ENCODE data around the gene ABHD16B.
"Not testable (repeated sequence)": the region's sequence is repeated elsewhere in the genome, so short reads cannot be mapped to it uniquely, and the experiment has no call there.

The ABHD16B gene

GRCh38 chr20:63863798-63864544 lies 2.7 kb downstream of the ABHD16B start:
- no peak overlapping the region for H3K27ac ChIP-seq (ENCODE audit: low read length)
- peaks cover 11% of the 10 kb centered on the region for H3K36me3 ChIP-seq (ENCODE audit: control insufficient read depth, insufficient read depth, low read length)
- no peak for DNase-seq (ENCODE audit: low read depth, low spot score)
- H3K27me3 ChIP-seq (ENCODE audit: control insufficient read depth, insufficient read depth, low read length): no peaks in the 10 kb centered on the region
- H3K9me3 ChIP-seq (ENCODE audit: control insufficient read depth, insufficient read depth, low read length): no peaks in the 10 kb centered on the region
- peak overlapping the region; percentile 60; the same call in 1 of the 2 replicates for H3K4me3 ChIP-seq (ENCODE audit: low read length)
- no CpG with 5 or more reads among the region's 38 CpGs for WGBS (ENCODE audit: insufficient coverage, insufficient read length)
- H3K4me1 ChIP-seq (ENCODE audit: control insufficient read depth, insufficient read depth, low read length): peaks cover 8% of the 10 kb centered on the region

- H3K4me1 ChIP-seq (ENCODE audit: control insufficient read depth, insufficient read depth, low read length): peaks cover 4% of the 10 kb centered on the region
- no peak for DNase-seq (ENCODE audit: low read depth, low spot score)
- H3K4me3 ChIP-seq (ENCODE audit: low read length): peak overlapping the region; percentile 60; the same call in 1 of the 2 replicates
- WGBS (ENCODE audit: insufficient coverage, insufficient read length): no CpG with 5 or more reads among the region's 25 CpGs
- H3K27me3 ChIP-seq (ENCODE audit: control insufficient read depth, insufficient read depth, low read length): no peaks in the 10 kb centered on the region
- no peaks in the 10 kb centered on the region for H3K9me3 ChIP-seq (ENCODE audit: control insufficient read depth, insufficient read depth, low read length)
- H3K36me3 ChIP-seq (ENCODE audit: control insufficient read depth, insufficient read depth, low read length): peaks cover 16% of the 10 kb centered on the region
- H3K27ac ChIP-seq (ENCODE audit: low read length): no peak overlapping the region
Observed at GRCh38 chr20:63864545-63864977, 3.3 kb downstream of the ABHD16B start.

- peak; percentile 100 for DNase-seq (ENCODE audit: low read depth, low spot score)
- H3K36me3 ChIP-seq (ENCODE audit: control insufficient read depth, insufficient read depth, low read length): peaks cover 19% of the 10 kb centered on the region
- peak within 1 kb of the TSS; percentile 74 for H3K4me3 ChIP-seq (ENCODE audit: low read length)
- no peaks in the 10 kb centered on the region for H3K9me3 ChIP-seq (ENCODE audit: control insufficient read depth, insufficient read depth, low read length)
- peaks cover 4% of the 10 kb centered on the region for H3K4me1 ChIP-seq (ENCODE audit: control insufficient read depth, insufficient read depth, low read length)
- no peak within 1 kb of the TSS for H3K27ac ChIP-seq (ENCODE audit: low read length)
- no CpG with 5 or more reads among the region's 68 CpGs for WGBS (ENCODE audit: insufficient coverage, insufficient read length)
- no peaks in the 10 kb centered on the region for H3K27me3 ChIP-seq (ENCODE audit: control insufficient read depth, insufficient read depth, low read length)
Observed at GRCh38 chr20:63864978-63865640, 3.8 kb downstream of the ABHD16B start, which contains the start of gene TPD52L2. Gene TPD52L2, plus strand, starts transcription at chr20:63865270. Its CDS starts 96 bp downstream, at chr20:63865366.

- no CpG with 5 or more reads among the region's 13 CpGs for WGBS (ENCODE audit: insufficient coverage, insufficient read length)
- not testable (repeated sequence) for H3K27me3 ChIP-seq (ENCODE audit: control insufficient read depth, insufficient read depth, low read length); H3K4me1 ChIP-seq (ENCODE audit: control insufficient read depth, insufficient read depth, low read length); H3K27ac ChIP-seq (ENCODE audit: low read length); DNase-seq (ENCODE audit: low read depth, low spot score); H3K4me3 ChIP-seq (ENCODE audit: low read length); H3K9me3 ChIP-seq (ENCODE audit: control insufficient read depth, insufficient read depth, low read length)
- peaks cover 14% of the 10 kb centered on the region for H3K36me3 ChIP-seq (ENCODE audit: control insufficient read depth, insufficient read depth, low read length)
Observed at GRCh38 chr20:63867042-63867441, 5.7 kb downstream of the ABHD16B start.

- no peak overlapping the region for H3K27ac ChIP-seq (ENCODE audit: low read length)
- WGBS (ENCODE audit: insufficient coverage, insufficient read length): no CpG with 5 or more reads among the region's 5 CpGs
- H3K4me1 ChIP-seq (ENCODE audit: control insufficient read depth, insufficient read depth, low read length): peaks cover 4% of the 10 kb centered on the region
- no peak for DNase-seq (ENCODE audit: low read depth, low spot score)
- no peaks in the 10 kb centered on the region for H3K9me3 ChIP-seq (ENCODE audit: control insufficient read depth, insufficient read depth, low read length)
- peaks cover 9% of the 10 kb centered on the region for H3K36me3 ChIP-seq (ENCODE audit: control insufficient read depth, insufficient read depth, low read length)
- no peak overlapping the region for H3K4me3 ChIP-seq (ENCODE audit: low read length)
- H3K27me3 ChIP-seq (ENCODE audit: control insufficient read depth, insufficient read depth, low read length): no peaks in the 10 kb centered on the region
Observed at GRCh38 chr20:63868264-63868663, 7.0 kb downstream of the ABHD16B start.

- no peak overlapping the region for H3K4me3 ChIP-seq (ENCODE audit: low read length)
- no peaks in the 10 kb centered on the region for H3K4me1 ChIP-seq (ENCODE audit: control insufficient read depth, insufficient read depth, low read length)
- WGBS (ENCODE audit: insufficient coverage, insufficient read length): no CpG with 5 or more reads among the region's 14 CpGs
- H3K9me3 ChIP-seq (ENCODE audit: control insufficient read depth, insufficient read depth, low read length): no peaks in the 10 kb centered on the region
- H3K27me3 ChIP-seq (ENCODE audit: control insufficient read depth, insufficient read depth, low read length): no peaks in the 10 kb centered on the region
- H3K36me3 ChIP-seq (ENCODE audit: control insufficient read depth, insufficient read depth, low read length): peaks cover 28% of the 10 kb centered on the region
- H3K27ac ChIP-seq (ENCODE audit: low read length): no peak overlapping the region
- no peak for DNase-seq (ENCODE audit: low read depth, low spot score)
Observed at GRCh38 chr20:63873477-63873971, 12.2 kb downstream of the ABHD16B start.

- H3K27me3 ChIP-seq (ENCODE audit: control insufficient read depth, insufficient read depth, low read length); H3K4me3 ChIP-seq (ENCODE audit: low read length); DNase-seq (ENCODE audit: low read depth, low spot score); H3K4me1 ChIP-seq (ENCODE audit: control insufficient read depth, insufficient read depth, low read length); H3K9me3 ChIP-seq (ENCODE audit: control insufficient read depth, insufficient read depth, low read length); H3K27ac ChIP-seq (ENCODE audit: low read length): not testable (repeated sequence)
- H3K36me3 ChIP-seq (ENCODE audit: control insufficient read depth, insufficient read depth, low read length): peaks cover 25% of the 10 kb centered on the region
- no CpG with 5 or more reads among the region's 7 CpGs for WGBS (ENCODE audit: insufficient coverage, insufficient read length)
Observed at GRCh38 chr20:63874241-63874640, 12.9 kb downstream of the ABHD16B start.

GRCh38 chr20:63876489-63877036 lies 15.3 kb downstream of the ABHD16B start:
- WGBS (ENCODE audit: insufficient coverage, insufficient read length): no CpG with 5 or more reads among the region's 19 CpGs
- no peaks in the 10 kb centered on the region for H3K27me3 ChIP-seq (ENCODE audit: control insufficient read depth, insufficient read depth, low read length)
- peaks cover 20% of the 10 kb centered on the region for H3K36me3 ChIP-seq (ENCODE audit: control insufficient read depth, insufficient read depth, low read length)
- H3K4me3 ChIP-seq (ENCODE audit: low read length): no peak overlapping the region
- H3K27ac ChIP-seq (ENCODE audit: low read length): no peak overlapping the region
- no peaks in the 10 kb centered on the region for H3K4me1 ChIP-seq (ENCODE audit: control insufficient read depth, insufficient read depth, low read length)
- H3K9me3 ChIP-seq (ENCODE audit: control insufficient read depth, insufficient read depth, low read length): no peaks in the 10 kb centered on the region
- DNase-seq (ENCODE audit: low read depth, low spot score): no peak

GRCh38 chr20:63877755-63878470 lies 16.6 kb downstream of the ABHD16B start:
- H3K4me1 ChIP-seq (ENCODE audit: control insufficient read depth, insufficient read depth, low read length): no peaks in the 10 kb centered on the region
- no peaks in the 10 kb centered on the region for H3K27me3 ChIP-seq (ENCODE audit: control insufficient read depth, insufficient read depth, low read length)
- WGBS (ENCODE audit: insufficient coverage, insufficient read length): no CpG with 5 or more reads among the region's 32 CpGs
- no peaks in the 10 kb centered on the region for H3K9me3 ChIP-seq (ENCODE audit: control insufficient read depth, insufficient read depth, low read length)
- H3K4me3 ChIP-seq (ENCODE audit: low read length): no peak overlapping the region
- no peak for DNase-seq (ENCODE audit: low read depth, low spot score)
- no peak overlapping the region for H3K27ac ChIP-seq (ENCODE audit: low read length)
- peaks cover 25% of the 10 kb centered on the region for H3K36me3 ChIP-seq (ENCODE audit: control insufficient read depth, insufficient read depth, low read length)
